Mesothelial cell of epicardium (in vitro differentiated cells): ENCODE results near the gene TUT1. TPM values are rescaled to one million over a fixed set of nuclear protein-coding genes. Genes with fewer than 3 reads are reported as not detected.
"Not testable (repeated sequence)": the region's sequence is repeated elsewhere in the genome, so short reads cannot be mapped to it uniquely, and the experiment has no call there.

ENCODE experiments used
- DNase-seq, 2 experiments: peaks; one replicate each; pipeline ENCODE4 v3.0.0; 2021; ENCODE audit warnings: low spot score in 2 of 2; ENCODE audit not compliant: unreplicated experiment in 2 of 2
- H3K27ac Mint-ChIP-seq: 2 replicates; pipeline ENCODE4 v1.8.0; 2021; ENCODE audit warnings: mixed read lengths
- H3K27me3 Mint-ChIP-seq: 2 replicates; pipeline ENCODE4 v1.8.0; 2021; ENCODE audit warnings: low read depth, mixed read lengths
- H3K36me3 Mint-ChIP-seq: 2 replicates; pipeline ENCODE4 v1.8.0; 2021; ENCODE audit warnings: mixed read lengths
- H3K4me1 Mint-ChIP-seq: 2 replicates; pipeline ENCODE4 v1.8.0; 2021; ENCODE audit warnings: mixed read lengths
- H3K4me3 Mint-ChIP-seq: 2 replicates; pipeline ENCODE4 v1.8.0; 2021; ENCODE audit warnings: mild to moderate bottlenecking, moderate library complexity, mixed read lengths
- H3K9me3 Mint-ChIP-seq: 2 replicates; pipeline ENCODE4 v1.8.0; 2021; ENCODE audit warnings: mixed read lengths
- CTCF ChIP-seq: fragments of 200-600 bp; sonication (generic); IDR thresholded peaks from one replicate; pipeline ENCODE4 v1.5.0; 2021; ENCODE audit warnings: antibody characterized with exemption; ENCODE audit not compliant: unreplicated experiment
- total RNA-seq: library from RNA; stranded (reverse); gene quantifications from 3 replicates; pipeline ENCODE4 v1.2.1, GENCODE V29; 2021

Gene TUT1
- total RNA-seq, 1 donor from 2014 or later = 24.2 TPM

DNA sequence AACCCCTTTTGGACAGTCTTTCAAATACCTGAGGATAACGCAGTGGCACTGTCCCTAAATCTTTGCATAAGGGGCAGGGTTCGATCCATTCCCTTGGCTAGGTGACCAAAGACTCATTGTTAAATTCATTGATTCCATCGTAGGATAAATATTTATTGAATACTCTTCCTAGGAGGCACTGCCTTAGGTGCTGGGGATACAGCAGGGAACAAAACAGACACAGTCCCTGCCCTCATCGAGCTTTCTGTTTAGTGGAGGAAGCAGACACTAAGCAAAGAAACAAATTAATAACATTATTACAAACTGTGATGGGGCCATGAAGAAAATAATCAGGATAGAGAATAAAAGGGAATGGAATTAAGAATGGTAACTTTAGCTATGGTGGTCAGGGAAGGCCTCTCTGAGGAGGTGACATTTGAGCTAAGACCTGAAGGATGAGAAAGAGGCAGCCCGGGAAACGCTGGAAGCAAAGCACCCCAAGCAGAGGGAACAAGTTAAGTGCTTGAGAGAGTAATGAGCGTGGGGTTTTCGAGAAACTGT, 29.8 kb upstream of the TUT1 start:
- peak overlapping the region; percentile 92 for H3K4me3 Mint-ChIP-seq
- no peak for DNase-seq
- no peaks in the 10 kb centered on the region for H3K27me3 Mint-ChIP-seq
- no peaks in the 10 kb centered on the region for H3K9me3 Mint-ChIP-seq
- no peak for TF ChIP-seq CTCF
- H3K27ac Mint-ChIP-seq = peak overlapping the region; percentile 94
- peaks cover 23% of the 10 kb centered on the region for H3K4me1 Mint-ChIP-seq
- H3K36me3 Mint-ChIP-seq = peaks cover 12% of the 10 kb centered on the region

DNA sequence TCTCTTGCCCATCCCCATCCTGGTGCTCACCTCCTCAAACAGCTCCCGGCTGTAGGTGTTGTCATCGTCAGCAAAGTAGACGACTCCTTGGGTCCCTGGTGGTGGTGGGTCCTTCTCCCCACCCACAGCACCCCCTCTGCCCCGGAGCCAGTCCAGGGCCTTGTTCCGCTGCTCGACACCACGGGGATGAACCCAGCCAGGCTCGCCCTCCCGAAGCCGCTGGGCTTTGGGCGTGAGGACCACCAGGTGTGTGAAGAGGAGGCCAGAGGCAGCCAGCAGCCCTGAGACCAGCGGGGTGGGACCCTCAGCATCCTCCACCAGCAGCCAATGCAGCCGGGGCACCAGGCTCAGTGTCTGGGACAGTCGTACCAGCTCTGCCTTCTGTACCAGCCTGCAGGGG, 25.6 kb upstream of the TUT1 start:
- not testable (repeated sequence) for H3K36me3 Mint-ChIP-seq, DNase-seq, H3K4me3 Mint-ChIP-seq, H3K27me3 Mint-ChIP-seq, H3K9me3 Mint-ChIP-seq, H3K27ac Mint-ChIP-seq
- peaks cover 20% of the 10 kb centered on the region for H3K4me1 Mint-ChIP-seq

DNA sequence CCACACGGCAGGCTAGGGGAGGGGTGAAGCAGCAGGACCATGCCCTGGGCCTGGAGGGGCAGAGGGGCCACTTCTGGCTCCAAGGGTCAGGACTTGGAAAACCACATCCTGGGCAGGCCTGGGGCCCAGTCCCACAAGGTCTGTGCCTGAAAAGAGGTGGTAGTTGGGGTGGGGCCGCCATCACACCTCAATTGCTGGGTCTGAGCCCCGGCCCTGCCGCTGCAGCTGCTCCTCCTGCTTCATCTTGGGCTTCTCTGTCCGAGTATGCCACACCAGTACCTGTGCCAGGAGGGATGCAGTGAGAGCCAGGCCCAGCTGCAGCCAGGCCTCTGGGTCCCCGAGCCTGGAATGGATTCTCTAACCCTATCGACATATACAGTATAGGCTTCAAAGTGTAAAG, 24.2 kb upstream of the TUT1 start:
- Mint-ChIP-seq H3K4me1 (peaks cover 25% of the 10 kb centered on the region), H3K4me3 (no peak overlapping the region), H3K36me3 (peaks cover 3% of the 10 kb centered on the region), H3K27ac (no peak overlapping the region), H3K9me3 (no peaks in the 10 kb centered on the region), H3K27me3 (no peaks in the 10 kb centered on the region)
- no peak for TF ChIP-seq CTCF
- DNase-seq = no peak

DNA sequence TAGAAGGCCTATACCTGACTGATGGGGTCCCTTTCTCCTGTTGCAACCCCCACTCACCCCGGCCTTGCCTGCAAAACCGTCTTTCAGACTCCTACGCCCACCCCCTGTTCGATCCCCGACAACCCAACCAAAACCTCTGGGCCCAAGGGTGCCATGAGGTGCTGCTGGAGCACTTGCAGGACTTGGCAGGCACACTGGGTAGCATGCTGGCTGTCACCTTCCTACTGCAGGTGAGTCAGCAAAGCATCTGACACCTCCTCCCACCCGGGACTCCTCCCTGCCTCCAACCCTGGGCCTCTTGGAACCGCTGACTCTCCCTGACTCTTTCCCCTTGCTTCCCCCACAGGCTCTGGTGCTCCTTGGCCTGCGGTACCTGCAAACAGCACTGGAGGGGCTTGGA, 23.0 kb upstream of the TUT1 start:
- no peak for TF ChIP-seq CTCF

GRCh38 chr11:62613291-62613778, 22.0 kb upstream of the TUT1 start:
- peak overlapping the region; percentile 61 for H3K4me3 Mint-ChIP-seq
- peak overlapping the region; percentile 92 for H3K27ac Mint-ChIP-seq
- H3K9me3 Mint-ChIP-seq = no peaks in the 10 kb centered on the region

More for the DNA sequence above, 23.0 kb upstream of the TUT1 start:
- H3K4me3 Mint-ChIP-seq = peak overlapping the region; percentile 54
- peaks cover 3% of the 10 kb centered on the region for H3K36me3 Mint-ChIP-seq
- peaks cover 21% of the 10 kb centered on the region for H3K4me1 Mint-ChIP-seq
- H3K27ac Mint-ChIP-seq = peak overlapping the region; percentile 92
- no peaks in the 10 kb centered on the region for H3K9me3 Mint-ChIP-seq
- H3K27me3 Mint-ChIP-seq = no peaks in the 10 kb centered on the region
- DNase-seq = no peak

More at GRCh38 chr11:62613291-62613778, 22.0 kb upstream of the TUT1 start:
- TF ChIP-seq CTCF = no peak
- peaks cover 4% of the 10 kb centered on the region for H3K36me3 Mint-ChIP-seq
- DNase-seq = no peak
- H3K4me1 Mint-ChIP-seq = peaks cover 19% of the 10 kb centered on the region
- H3K27me3 Mint-ChIP-seq = no peaks in the 10 kb centered on the region
